Keratinocyte (primary cell): ENCODE data around the gene TBX18.

Experiments used
- CTCF ChIP-seq, 3 experiments: IDR thresholded peaks in 1 of 3; conservative IDR thresholded peaks in 1 of 3; optimal IDR thresholded peaks in 1 of 3; 2 replicates in 2 of 3; 3 replicates in 1 of 3; pipeline versions ENCODE3 to v1.5.1; 2011; ENCODE audit warnings: low read length in 3 of 3, mild to moderate bottlenecking in 3 of 3, moderate library complexity in 2 of 3, control low read depth in 1 of 3, inconsistent platforms in 1 of 3; ENCODE audit not compliant: insufficient read depth in 2 of 3; ENCODE audit errors: extremely low read depth in 1 of 3
- EZH2 ChIP-seq: IDR thresholded peaks from one replicate; pipeline ENCODE4 v1.6.1; 2012; ENCODE audit warnings: inconsistent platforms, mild to moderate bottlenecking, low read length, moderate library complexity

GRCh38 chr6:84707171-84707570 lies 57.2 kb downstream of the TBX18 start:
- TF ChIP-seq CTCF (optimal IDR thresholded peaks at IDR 0.05 in 1 of 3, IDR thresholded peaks at IDR 0.05 in 1 of 3, conservative IDR thresholded peaks at IDR 0.05 in 1 of 3; ENCODE audit: extremely low read depth in 1 of 3, insufficient read depth in 2 of 3, low read length in 3 of 3) (no peak), EZH2 (no peak)
